ENCODE results near the gene PTPRT. TPM values are rescaled to one million over a fixed set of nuclear protein-coding genes. Genes with fewer than 3 reads are reported as not detected.

Gene PTPRT
- total RNA-seq, 4 donors from 2014 or later: under 0.01 to 0.64 (median 0.40) TPM

- in situ Hi-C loops (cut with MboI; ENCODE audit: low pct_ligation_motif_present in 1 of 4, low pct_unique_long_range_greater_than_20kb in 1 of 4, low sequenced_read_pairs in 3 of 4): no loop called here
These were observed 1122.1 kb downstream of the PTPRT start for GRCh38 chr20:42067596-42067995.

GRCh38 chr20:42067174-42067573 is 1122.5 kb downstream of the PTPRT start:
- intact Hi-C loops (cut with DNase I; ENCODE audit: low total_unique reads) (no loop called here), in situ Hi-C loops (cut with MboI; ENCODE audit: low pct_ligation_motif_present in 1 of 4, low pct_unique_long_range_greater_than_20kb in 1 of 4, low sequenced_read_pairs in 3 of 4) (no loop called here)
- no peaks in the 10 kb centered on the region for H3K27me3 ChIP-seq
- no peak overlapping the region for H3K4me3 ChIP-seq
- H3K27ac ChIP-seq: no peak overlapping the region
- WGBS, 2 donors (ENCODE audit: low coverage in 1 of 2): 55 to 67% methylated on average over 3 to 5 of the region's 5 CpGs
- no peaks in the 10 kb centered on the region for H3K36me3 ChIP-seq
- H3K9me3 ChIP-seq: no peaks in the 10 kb centered on the region
- no peak for DNase-seq
- TF ChIP-seq CTCF (IDR thresholded peaks at IDR 0.05): no peak
- no peak for TF ChIP-seq EP300 (IDR thresholded peaks at IDR 0.05; ENCODE audit: low read depth)
- no peak for TF ChIP-seq POLR2A (IDR thresholded peaks at IDR 0.05)
- TF ChIP-seq POLR2AphosphoS5 (IDR thresholded peaks at IDR 0.05): no peak
- no peaks in the 10 kb centered on the region for H3K4me1 ChIP-seq

More at GRCh38 chr20:42067596-42067995, 1122.1 kb downstream of the PTPRT start:
- Histone ChIP-seq H3K4me3 (no peak overlapping the region), H3K4me1 (no peaks in the 10 kb centered on the region), H3K27me3 (no peaks in the 10 kb centered on the region), H3K27ac (no peak overlapping the region), H3K36me3 (no peaks in the 10 kb centered on the region), H3K9me3 (no peaks in the 10 kb centered on the region)
- no peak for DNase-seq
- intact Hi-C loops (cut with DNase I; ENCODE audit: low total_unique reads): no loop called here
- no peak for TF ChIP-seq CTCF (IDR thresholded peaks at IDR 0.05)
- WGBS, 2 donors (ENCODE audit: low coverage in 1 of 2): 34 to 38% methylated on average over 3 of the region's 3 CpGs

- H3K36me3 ChIP-seq: no peaks in the 10 kb centered on the region
- no peak for DNase-seq
- in situ Hi-C loops (cut with MboI; ENCODE audit: low pct_ligation_motif_present in 1 of 4, low pct_unique_long_range_greater_than_20kb in 1 of 4, low sequenced_read_pairs in 3 of 4) (no loop called here), intact Hi-C loops (cut with DNase I; ENCODE audit: low total_unique reads) (no loop called here)
- TF ChIP-seq EP300 (IDR thresholded peaks at IDR 0.05; ENCODE audit: low read depth) (no peak), POLR2AphosphoS5 (IDR thresholded peaks at IDR 0.05) (no peak)
- 44 to 66% methylated on average over 2 to 4 of the region's 4 CpGs for WGBS, 2 donors (ENCODE audit: low coverage in 1 of 2)
- no peak overlapping the region for H3K4me3 ChIP-seq
- no peaks in the 10 kb centered on the region for H3K9me3 ChIP-seq
- H3K27me3 ChIP-seq: no peaks in the 10 kb centered on the region
- no peaks in the 10 kb centered on the region for H3K4me1 ChIP-seq
- H3K27ac ChIP-seq: no peak overlapping the region
These were observed 1126.6 kb downstream of the PTPRT start for GRCh38 chr20:42063141-42063540.

GRCh38 chr20:42053350-42053749 is 1136.4 kb downstream of the PTPRT start:
- Histone ChIP-seq H3K4me1 (no peaks in the 10 kb centered on the region), H3K27me3 (no peaks in the 10 kb centered on the region), H3K36me3 (no peaks in the 10 kb centered on the region), H3K4me3 (no peak overlapping the region), H3K9me3 (no peaks in the 10 kb centered on the region), H3K27ac (no peak overlapping the region)
- DNase-seq: no peak
- in situ Hi-C loops (cut with MboI; ENCODE audit: low pct_ligation_motif_present in 1 of 4, low pct_unique_long_range_greater_than_20kb in 1 of 4, low sequenced_read_pairs in 3 of 4) (no loop called here), intact Hi-C loops (cut with DNase I; ENCODE audit: low total_unique reads) (no loop called here)
- 62% methylated on average over 3 of the region's 3 CpGs; no CpG with 5 or more reads in 1 of the 2 donors for WGBS, 2 donors (ENCODE audit: low coverage in 1 of 2)
- TF ChIP-seq POLR2A (IDR thresholded peaks at IDR 0.05) (no peak), POLR2AphosphoS5 (IDR thresholded peaks at IDR 0.05) (no peak), CTCF (IDR thresholded peaks at IDR 0.05) (no peak), EP300 (IDR thresholded peaks at IDR 0.05; ENCODE audit: low read depth) (no peak)

- DNase-seq: no peak
- TF ChIP-seq CTCF (IDR thresholded peaks at IDR 0.05) (no peak), POLR2A (IDR thresholded peaks at IDR 0.05) (no peak), EP300 (IDR thresholded peaks at IDR 0.05; ENCODE audit: low read depth) (no peak), POLR2AphosphoS5 (IDR thresholded peaks at IDR 0.05) (no peak)
- Histone ChIP-seq H3K27me3 (no peaks in the 10 kb centered on the region), H3K36me3 (no peaks in the 10 kb centered on the region), H3K4me1 (no peaks in the 10 kb centered on the region), H3K9me3 (no peaks in the 10 kb centered on the region), H3K4me3 (no peak overlapping the region), H3K27ac (no peak overlapping the region)
- in situ Hi-C loops (cut with MboI; ENCODE audit: low pct_ligation_motif_present in 1 of 4, low pct_unique_long_range_greater_than_20kb in 1 of 4, low sequenced_read_pairs in 3 of 4) (no loop called here), intact Hi-C loops (cut with DNase I; ENCODE audit: low total_unique reads) (no loop called here)
- WGBS, 2 donors (ENCODE audit: low coverage in 1 of 2): 68 to 78% methylated on average over 4 to 5 of the region's 5 CpGs
These were observed 1137.8 kb downstream of the PTPRT start for GRCh38 chr20:42051921-42052320.

Measured in transverse colon (tissue), 4 donors.